Neuronal stem cell (in vitro differentiated cells): ENCODE results near the gene PXDN.
"Not testable (repeated sequence)": the region's sequence is repeated elsewhere in the genome, so short reads cannot be mapped to it uniquely, and the experiment has no call there.

Source experiments
- DNase-seq: peaks from one replicate; pipeline ENCODE4 v3.0.0-alpha.2; 2013; ENCODE audit warnings: low spot score
- H2AFZ ChIP-seq: one replicate; pipeline ENCODE4 v1.6.1; 2013; ENCODE audit warnings: mild to moderate bottlenecking, low read length, inconsistent platforms
- H2AK5ac ChIP-seq: 2 replicates; pipeline ENCODE4 v1.6.1; 2013; ENCODE audit warnings: low read depth, mild to moderate bottlenecking, inconsistent platforms, low read length, moderate library complexity, mixed read lengths
- H2BK120ac ChIP-seq: 2 replicates; pipeline ENCODE4 v1.6.1; 2013; ENCODE audit warnings: low read depth, mild to moderate bottlenecking, inconsistent platforms, low read length, moderate library complexity, mixed read lengths
- H2BK12ac ChIP-seq: one replicate; pipeline ENCODE4 v1.6.1; 2013; ENCODE audit warnings: low read length, inconsistent platforms
- H2BK15ac ChIP-seq: 2 replicates; pipeline ENCODE4 v1.6.1; 2013; ENCODE audit warnings: mild to moderate bottlenecking, low read length, inconsistent platforms, mixed read lengths
- H2BK5ac ChIP-seq: one replicate; pipeline ENCODE4 v1.6.1; 2013; ENCODE audit warnings: inconsistent platforms, mild to moderate bottlenecking, low read length, moderate library complexity
- H3K14ac ChIP-seq: one replicate; pipeline ENCODE4 v1.6.1; 2013; ENCODE audit warnings: low read length, inconsistent platforms
- H3K18ac ChIP-seq: 2 replicates; pipeline ENCODE4 v1.6.1; 2013; ENCODE audit warnings: low read length, inconsistent platforms
- H3K23ac ChIP-seq: 2 replicates; pipeline ENCODE4 v1.6.1; 2013; ENCODE audit warnings: low read depth, mild to moderate bottlenecking, mixed read lengths, low read length, inconsistent platforms; ENCODE audit not compliant: poor library complexity
- H3K27ac ChIP-seq: replicated peaks from 3 replicates; pipeline ENCODE4 v1.5.1; 2013; ENCODE audit warnings: low read length, inconsistent platforms
- H3K27me3 ChIP-seq, 3 experiments: 2 replicates each; pipeline ENCODE4 v1.6.1; 2013; ENCODE audit warnings: low read length in 3 of 3, mild to moderate bottlenecking in 2 of 3, inconsistent platforms in 1 of 3, low read depth in 1 of 3, mixed read lengths in 1 of 3, moderate library complexity in 1 of 3; ENCODE audit not compliant: control insufficient read depth in 3 of 3, insufficient read depth in 3 of 3
- H3K36me3 ChIP-seq, 2 donors: replicated peaks in 1 of 2; 2 replicates each; pipeline ENCODE4 v1.6.1; 2013; ENCODE audit warnings: low read length in 2 of 2; ENCODE audit not compliant: control insufficient read depth in 2 of 2, insufficient read depth in 2 of 2
- H3K4ac ChIP-seq: 2 replicates; pipeline ENCODE4 v1.6.1; 2013; ENCODE audit warnings: inconsistent platforms, mild to moderate bottlenecking, low read length, moderate library complexity
- H3K4me1 ChIP-seq, 2 donors: 1 replicate in 1 of 2; 2 replicates in 1 of 2; pipeline ENCODE4 v1.6.1; 2013; ENCODE audit warnings: low read length in 2 of 2, low read depth in 1 of 2; ENCODE audit not compliant: control insufficient read depth in 2 of 2, insufficient read depth in 1 of 2
- H3K4me2 ChIP-seq: one replicate; pipeline ENCODE4 v1.6.1; 2013; ENCODE audit warnings: mild to moderate bottlenecking, low read length, inconsistent platforms; ENCODE audit not compliant: insufficient read depth, poor library complexity, severe bottlenecking
- H3K4me3 ChIP-seq, 2 donors: 2 replicates each; pipeline ENCODE4 v1.5.1; 2013; ENCODE audit warnings: low read length in 2 of 2, mild to moderate bottlenecking in 2 of 2, inconsistent platforms in 1 of 2, moderate library complexity in 1 of 2
- H3K79me1 ChIP-seq: one replicate; pipeline ENCODE4 v1.6.1; 2013; ENCODE audit warnings: low read depth, mild to moderate bottlenecking, inconsistent platforms, low read length, moderate library complexity
- H3K9ac ChIP-seq: one replicate; pipeline ENCODE4 v1.6.1; 2013; ENCODE audit warnings: mild to moderate bottlenecking, low read depth, low read length, inconsistent platforms; ENCODE audit not compliant: poor library complexity
- H3K9me3 ChIP-seq, 2 donors: replicated peaks in 1 of 2; 2 replicates each; pipeline versions ENCODE3 to v1.6.1; 2013; ENCODE audit warnings: low read length in 2 of 2, mild to moderate bottlenecking in 2 of 2, inconsistent platforms in 1 of 2, low read depth in 1 of 2, mixed read lengths in 1 of 2, moderate library complexity in 1 of 2; ENCODE audit not compliant: control insufficient read depth in 2 of 2, insufficient read depth in 1 of 2
- H4K8ac ChIP-seq: one replicate; pipeline ENCODE4 v1.6.1; 2013; ENCODE audit warnings: low read depth, mild to moderate bottlenecking, inconsistent platforms, low read length, moderate library complexity
- H4K91ac ChIP-seq: one replicate; pipeline ENCODE4 v1.6.1; 2013; ENCODE audit warnings: low read length, low read depth, mild to moderate bottlenecking, inconsistent platforms; ENCODE audit not compliant: poor library complexity
- WGBS, 2 donors: extraction: QIAGEN DNeasy Blood & Tissue Kit; methylation state at CpG; one replicate each; pipeline ENCODE4 v1.1.7; 2013; ENCODE audit warnings: missing lambda C conversion rate in 2 of 2, mixed read lengths in 1 of 2; ENCODE audit not compliant: insufficient read length in 2 of 2, insufficient replicate concordance in 1 of 2; ENCODE audit errors: extremely low coverage in 2 of 2; 5-methylcytosine and 5-hydroxymethylcytosine counted together

PXDN gene

DNA sequence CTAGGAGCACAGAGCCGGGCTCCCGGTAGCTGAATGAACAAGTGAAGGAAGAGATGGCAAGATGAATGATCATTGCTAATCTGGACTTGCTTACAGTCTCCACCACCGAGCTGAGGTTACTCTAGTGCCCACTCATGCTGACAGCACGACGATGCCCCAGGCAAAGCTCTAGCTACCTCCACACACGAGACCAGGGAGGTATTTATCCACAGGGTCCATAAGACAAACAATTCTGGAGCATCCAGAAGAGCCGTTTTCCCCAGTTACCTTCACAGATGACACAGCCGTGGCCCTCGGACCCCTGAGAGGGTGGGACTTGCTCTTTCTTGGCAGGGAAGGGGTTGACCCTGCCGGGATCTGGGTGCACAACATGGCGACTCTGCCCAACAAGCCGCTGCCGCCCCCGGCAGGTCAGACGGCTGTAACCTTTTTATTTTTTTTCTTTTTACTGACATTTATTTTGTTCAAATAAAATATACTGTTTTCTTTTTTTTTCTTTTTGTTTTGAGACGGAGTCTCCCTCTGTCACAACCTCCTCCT is 120.3 kb downstream of the PXDN start:
- H3K4me3 ChIP-seq: no peak overlapping the region
- no peaks in the 10 kb centered on the region for H3K27me3 ChIP-seq
- no peak overlapping the region for H2BK12ac ChIP-seq
- H3K9ac ChIP-seq: no peak overlapping the region
- H3K23ac ChIP-seq: no peak overlapping the region
- H3K9me3 ChIP-seq: no peaks in the 10 kb centered on the region
- H2AK5ac ChIP-seq: peak overlapping the region; percentile 20
- peak overlapping the region; percentile 18 for H2BK15ac ChIP-seq
- no peaks in the 10 kb centered on the region for H3K36me3 ChIP-seq
- H3K18ac ChIP-seq: peak overlapping the region; percentile 86
- no peak for DNase-seq
- no peak overlapping the region for H2BK5ac ChIP-seq
- H2BK120ac ChIP-seq: no peak overlapping the region
- H4K91ac ChIP-seq: no peak overlapping the region
- H4K8ac ChIP-seq: no peak overlapping the region
- no peak overlapping the region for H3K14ac ChIP-seq
- no peak overlapping the region for H2AFZ ChIP-seq
- no peak overlapping the region for H3K4ac ChIP-seq
- H3K4me1 ChIP-seq: peaks cover 0 to 17% of the 10 kb centered on the region in 2 donors
- no peak overlapping the region for H3K27ac ChIP-seq
- WGBS, 2 donors: no CpG with 5 or more reads among the region's 16 CpGs
- no peaks in the 10 kb centered on the region for H3K79me1 ChIP-seq
- no peak overlapping the region for H3K4me2 ChIP-seq

DNA sequence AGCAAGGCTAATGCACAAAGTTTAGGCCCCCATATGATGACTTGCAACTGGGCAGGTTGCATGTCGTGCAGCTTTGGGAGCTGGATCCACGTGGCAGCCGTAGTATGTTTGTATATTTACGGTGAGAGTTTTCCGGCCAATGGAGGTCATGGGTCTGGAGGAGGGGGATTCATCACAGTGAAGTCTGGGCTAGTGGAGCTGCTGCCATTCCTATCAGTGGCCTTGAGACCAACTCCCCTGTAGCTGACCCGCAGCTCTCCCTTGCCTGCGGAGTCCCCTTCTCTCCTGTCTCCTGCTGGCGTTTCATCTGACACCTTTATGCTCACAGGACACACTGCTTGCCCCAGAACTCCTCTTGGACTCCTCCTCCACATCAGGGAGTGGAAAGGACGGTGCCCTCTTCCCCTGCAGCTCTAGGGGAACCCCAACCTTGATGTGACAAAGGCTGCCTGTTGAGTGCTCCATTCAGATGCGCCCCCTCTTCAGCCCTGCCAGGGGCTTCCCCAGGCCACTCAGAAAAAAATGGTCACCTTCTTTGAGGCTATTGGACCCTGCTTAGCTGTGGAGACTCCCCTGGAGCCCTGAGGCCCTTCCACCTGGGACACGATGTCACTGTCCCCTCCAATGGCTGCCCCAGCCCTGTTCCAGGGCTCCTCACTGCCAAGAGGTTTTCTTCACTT is 121.7 kb downstream of the PXDN start:
- peak overlapping the region; percentile 8 for H2BK5ac ChIP-seq
- no peak overlapping the region for H3K27ac ChIP-seq
- H3K4ac ChIP-seq: no peak overlapping the region
- H3K9ac ChIP-seq: no peak overlapping the region
- no peak overlapping the region for H3K23ac ChIP-seq
- H3K4me1 ChIP-seq: peaks cover 0 to 16% of the 10 kb centered on the region in 2 donors
- H4K91ac ChIP-seq: no peak overlapping the region
- no peak overlapping the region for H4K8ac ChIP-seq
- H2BK12ac ChIP-seq: no peak overlapping the region
- H3K14ac ChIP-seq: no peak overlapping the region
- peak overlapping the region; percentile 33 for H2AK5ac ChIP-seq
- H3K18ac ChIP-seq: peak overlapping the region; percentile 76
- no peak overlapping the region for H3K4me3 ChIP-seq
- H2AFZ ChIP-seq: no peak overlapping the region
- DNase-seq: no peak
- no CpG with 5 or more reads among the region's 11 CpGs for WGBS, 2 donors
- no peaks in the 10 kb centered on the region for H3K79me1 ChIP-seq
- H2BK120ac ChIP-seq: no peak overlapping the region
- no peaks in the 10 kb centered on the region for H3K9me3 ChIP-seq
- no peak overlapping the region for H2BK15ac ChIP-seq
- no peaks in the 10 kb centered on the region for H3K36me3 ChIP-seq
- H3K27me3 ChIP-seq: no peaks in the 10 kb centered on the region
- no peak overlapping the region for H3K4me2 ChIP-seq

- peak overlapping the region; percentile 33 for H2AK5ac ChIP-seq
- not testable (repeated sequence) for H3K4ac ChIP-seq, H3K9me3 ChIP-seq, H3K18ac ChIP-seq, H4K8ac ChIP-seq, H2BK12ac ChIP-seq, H3K4me3 ChIP-seq, H4K91ac ChIP-seq, H2AFZ ChIP-seq, H3K36me3 ChIP-seq, H3K4me2 ChIP-seq, H2BK15ac ChIP-seq, H3K9ac ChIP-seq, H3K79me1 ChIP-seq, H3K14ac ChIP-seq, H2BK5ac ChIP-seq, DNase-seq, H2BK120ac ChIP-seq, H3K23ac ChIP-seq, H3K27ac ChIP-seq, H3K27me3 ChIP-seq
- no CpG with 5 or more reads among the region's 3 CpGs for WGBS, 2 donors
- H3K4me1 ChIP-seq: peaks cover 0 to 11% of the 10 kb centered on the region in 2 donors
These were observed 122.3 kb downstream of the PXDN start for GRCh38 chr2:1621976-1622375.

GRCh38 chr2:1621501-1621900 is 122.8 kb downstream of the PXDN start:
- Histone ChIP-seq H3K9ac (no peak overlapping the region), H3K4me2 (no peak overlapping the region), H2BK12ac (no peak overlapping the region), H2BK120ac (no peak overlapping the region), H3K4ac (no peak overlapping the region), H3K4me1 (peaks cover 0 to 11% of the 10 kb centered on the region in 2 donors), H2AK5ac (no peak overlapping the region), H4K91ac (no peak overlapping the region), H3K14ac (no peak overlapping the region), H3K27ac (no peak overlapping the region), H3K23ac (no peak overlapping the region), H4K8ac (no peak overlapping the region), H3K9me3 (no peaks in the 10 kb centered on the region), H3K4me3 (no peak overlapping the region), H3K79me1 (no peaks in the 10 kb centered on the region), H2AFZ (no peak overlapping the region), H3K27me3 (no peaks in the 10 kb centered on the region), H3K18ac (no peak overlapping the region), H2BK15ac (peak overlapping the region; percentile 7), H2BK5ac (no peak overlapping the region), H3K36me3 (no peaks in the 10 kb centered on the region)
- no CpG with 5 or more reads among the region's 13 CpGs for WGBS, 2 donors
- DNase-seq: no peak
